GM12878 (cell line): Measurements from ENCODE around the gene RNF32. TPM values are rescaled to one million over a fixed set of nuclear protein-coding genes. Genes with fewer than 3 reads are reported as not detected.

Experiments
- ATAC-seq: fragments of 200-7000 bp; cut with Tn5 transposase; 3 replicates; pipeline ENCODE4 v1.9.1; 2020; ENCODE audit warnings: mild to moderate bottlenecking, moderate library complexity
- BruUV-seq: library from RNA; stranded (reverse); fragments of 400-500 nt; replicated peaks from 2 replicates; lab custom pipeline; 2021; lab: Mats Ljungman, UMichigan
- CTCF ChIA-PET: fragments of 300-600 bp; sonication (Branson Sonifier 250); formaldehyde crosslinking; extraction: SDS; loops from one replicate; lab custom pipeline; 2021; ENCODE audit warnings: inconsistent platforms; lab: Yijun Ruan, JAX
- POLR2A ChIA-PET: fragments of 350-600 bp; formaldehyde crosslinking; extraction: SDS; loops from one replicate; lab custom pipeline; 2021; ENCODE audit warnings: inconsistent platforms; lab: Charles Lee
- RAD21 ChIA-PET: fragments of 300-600 bp; sonication (Branson Sonifier 250); formaldehyde crosslinking; loops from one replicate; lab custom pipeline; 2023; ENCODE audit warnings: antibody characterized with exemption; ENCODE audit not compliant: unreplicated experiment; lab: Charles Lee
- SMC1A ChIA-PET: fragments of 300-600 bp; sonication (Branson Sonifier 250); formaldehyde crosslinking; loops from one replicate; lab custom pipeline; 2023; ENCODE audit not compliant: unreplicated experiment, uncharacterized antibody; lab: Charles Lee
- DNase-seq: peaks from one replicate; pipeline ENCODE4 v3.0.0-alpha.2; 2011; ENCODE audit warnings: low read depth, low spot score
- FAIRE-seq: peaks from 3 replicates; lab custom pipeline; 2011; peaks lifted over from hg19 to GRCh38; lab: Jason Lieb, UNC
- H2AFZ ChIP-seq: 2 replicates; pipeline ENCODE4 v1.6.0; 2011; ENCODE audit warnings: low read depth, low read length, control low read depth; ENCODE audit not compliant: control insufficient read depth
- H3K27ac ChIP-seq: 2 replicates; pipeline ENCODE4 v1.5.1; 2011; ENCODE audit warnings: control low read depth; ENCODE audit not compliant: control insufficient read depth, insufficient read depth
- H3K27me3 ChIP-seq, 2 experiments: replicated peaks in 1 of 2; 2 replicates each; pipeline versions ENCODE4 v1.6.0 to v1.6.1; 2011; ENCODE audit warnings: low read length in 1 of 2; ENCODE audit not compliant: control insufficient read depth in 2 of 2, insufficient read depth in 2 of 2
- H3K36me3 ChIP-seq, 2 experiments: 2 replicates each; pipeline ENCODE4 v1.5.1; 2011; ENCODE audit warnings: low read length in 1 of 2; ENCODE audit not compliant: control insufficient read depth in 2 of 2, insufficient read depth in 2 of 2
- H3K4me1 ChIP-seq: 2 replicates; pipeline ENCODE4 v1.6.1; 2011; ENCODE audit warnings: mild to moderate bottlenecking, low read length, moderate library complexity, mixed read lengths; ENCODE audit not compliant: control insufficient read depth, insufficient read depth
- H3K4me2 ChIP-seq: 2 replicates; pipeline ENCODE4 v1.6.0; 2011; ENCODE audit warnings: control low read depth; ENCODE audit not compliant: control insufficient read depth, insufficient read depth
- H3K4me3 ChIP-seq: fragments of 200-600 bp; sonication (generic); 2 replicates; pipeline ENCODE4 v1.5.1; 2016
- H3K79me2 ChIP-seq: 2 replicates; pipeline ENCODE4 v1.6.0; 2011; ENCODE audit warnings: low read length; ENCODE audit not compliant: control insufficient read depth, insufficient read depth
- H3K9ac ChIP-seq: 2 replicates; pipeline ENCODE4 v1.8.0; 2011; ENCODE audit warnings: low read length, control low read depth, mixed read lengths; ENCODE audit not compliant: control insufficient read depth, insufficient read depth
- H3K9me3 ChIP-seq: replicated peaks from 3 replicates; pipeline ENCODE4 v1.5.1; 2011; ENCODE audit warnings: mild to moderate bottlenecking, low read length; ENCODE audit not compliant: control insufficient read depth, insufficient read depth
- H4K20me1 ChIP-seq: 2 replicates; pipeline ENCODE4 v1.6.0; 2011; ENCODE audit not compliant: control insufficient read depth, insufficient read depth
- CREM ChIP-seq: IDR thresholded peaks from 2 replicates; pipeline ENCODE4 v1.6.1; 2014; ENCODE audit warnings: antibody characterized with exemption, low read depth
- EZH2 ChIP-seq: IDR thresholded peaks from 2 replicates; pipeline ENCODE4 v1.6.1; 2012; ENCODE audit warnings: low read depth, mild to moderate bottlenecking, control low read depth, inconsistent platforms, low read length, borderline replicate concordance; ENCODE audit not compliant: control insufficient read depth
- KAT2A ChIP-seq: conservative IDR thresholded peaks from 2 replicates; pipeline ENCODE4 v1.6.1; 2011; ENCODE audit warnings: low read depth, low read length; ENCODE audit not compliant: control insufficient read depth
- KDM1A ChIP-seq: fragments of 200-600 bp; sonication (generic); IDR thresholded peaks from 2 replicates; pipeline ENCODE4 v1.6.1; 2016; ENCODE audit warnings: borderline replicate concordance
- POU2F2 ChIP-seq: IDR thresholded peaks from 3 replicates; pipeline ENCODE4 v1.6.1; 2011; ENCODE audit warnings: low read depth, mild to moderate bottlenecking, low read length, borderline replicate concordance
- SMAD5 ChIP-seq: IDR thresholded peaks from 2 replicates; pipeline ENCODE4 v1.6.1; 2016; ENCODE audit warnings: antibody characterized with exemption, low read depth
- ZNF24 ChIP-seq: fragments of 450-650 bp; IDR thresholded peaks from 2 replicates; pipeline ENCODE4 v1.6.1; 2017; ENCODE audit warnings: antibody characterized with exemption, mild to moderate bottlenecking
- ZNF622 ChIP-seq: fragments of 450-650 bp; IDR thresholded peaks from 2 replicates; pipeline ENCODE4 v1.6.1; 2017; ENCODE audit warnings: mild to moderate bottlenecking, inconsistent platforms
- WGBS: methylation state at CpG from one replicate; pipeline ENCODE4 v1.1.6; 2016; ENCODE audit warnings: low lambda C conversion rate; ENCODE audit not compliant: insufficient replicate concordance, insufficient coverage; ENCODE audit errors: missing lambda C conversion rate; 5-methylcytosine and 5-hydroxymethylcytosine counted together
- in situ Hi-C: fragments of 300-500 bp; cut with MboI; formaldehyde crosslinking; loops from 9 replicates; pipeline ENCODE4 v1.14.3; 2018; ENCODE audit warnings: mixed read lengths
- intact Hi-C: fragments of 100-400 bp; cut with micrococcal nuclease; formaldehyde crosslinking; loops from one replicate; pipeline ENCODE4 v1.14.2; 2022; ENCODE audit not compliant: unreplicated experiment
- polyA plus RNA-seq, 11 experiments: library from polyadenylated mRNA; depleted of rRNA in 4 of 11; unstranded in 6 of 11; stranded (reverse) in 5 of 11; fragments of >200 nt; fragmentation: Nextera tagmentation in 4 of 11; fragmentation: Illumina TruSeq in 1 of 11; extraction: Ambion mirVana in 4 of 11; extraction: Trizol in 1 of 11; gene quantifications; 1 replicate in 1 of 11; 2 replicates in 10 of 11; pipeline versions ENCODE4 v1.2.1 to v1.2.3, GENCODE V29; 2011 to 2016; ENCODE audit warnings: inconsistent platforms in 2 of 11, missing spikeins in 2 of 11, low read depth in 1 of 11
- total RNA-seq, 4 experiments: library from RNA; depleted of rRNA in 3 of 4; stranded (reverse); fragments of >200 nt in 3 of 4; fragmentation: Illumina TruSeq in 1 of 4; extraction: Trizol in 1 of 4; gene quantifications; 2 replicates each; pipeline versions ENCODE4 v1.2.1 to v1.2.3, GENCODE V29; 2013 to 2021
- TF ChIP-seq, protein P1 (sequence below): fragments of 450-650 bp; IDR thresholded peaks from 2 replicates; pipeline ENCODE4 v1.6.1; 2017; ENCODE audit warnings: antibody characterized with exemption, mild to moderate bottlenecking, moderate library complexity

RNF32 gene
- total and polyA plus RNA-seq, 10 of the 15 experiments (the other 5 are each of a cell fraction or from before 2014, with no cell fraction given): 2.5 to 7.2 (median 3.7) TPM

DNA sequence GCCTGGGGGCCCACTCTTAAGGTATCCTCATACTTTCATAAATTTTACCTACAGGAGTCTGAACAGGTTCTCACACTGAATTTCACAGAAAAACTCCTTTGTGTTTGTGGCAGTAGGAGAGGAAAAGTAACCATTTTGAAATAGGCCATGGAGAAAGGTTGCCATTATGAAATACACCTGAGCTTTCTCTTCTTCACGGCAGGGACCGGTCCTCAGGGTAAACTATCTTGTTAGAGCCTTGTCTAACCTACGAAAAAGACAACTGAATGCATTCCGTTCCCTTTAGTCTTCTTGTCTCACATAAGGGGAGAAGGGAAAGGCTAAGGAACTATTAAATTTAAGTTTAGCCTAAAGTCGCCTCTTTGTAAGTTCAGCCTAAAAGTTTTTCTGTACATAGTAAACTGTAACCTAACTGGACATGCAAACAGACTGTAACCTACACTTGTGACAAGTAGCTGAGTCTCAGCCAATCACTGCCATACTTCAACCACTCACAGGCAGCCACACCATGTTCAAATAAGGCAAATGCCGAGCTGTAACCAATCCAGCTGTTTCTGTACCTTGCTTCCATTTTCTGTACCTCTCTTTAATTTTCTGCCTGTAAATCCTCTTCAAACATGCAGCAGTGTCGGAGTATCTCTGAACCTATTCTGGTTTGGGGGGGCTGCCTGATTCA lies 14.2 kb upstream of the RNF32 start:
- TF ChIP-seq CREM (no peak), KDM1A (no peak), SMAD5 (no peak), ZNF24 (no peak), EZH2 (no peak), POU2F2 (no peak), KAT2A (no peak), ZNF622 (no peak)
- TF ChIP-seq, protein P1, sequence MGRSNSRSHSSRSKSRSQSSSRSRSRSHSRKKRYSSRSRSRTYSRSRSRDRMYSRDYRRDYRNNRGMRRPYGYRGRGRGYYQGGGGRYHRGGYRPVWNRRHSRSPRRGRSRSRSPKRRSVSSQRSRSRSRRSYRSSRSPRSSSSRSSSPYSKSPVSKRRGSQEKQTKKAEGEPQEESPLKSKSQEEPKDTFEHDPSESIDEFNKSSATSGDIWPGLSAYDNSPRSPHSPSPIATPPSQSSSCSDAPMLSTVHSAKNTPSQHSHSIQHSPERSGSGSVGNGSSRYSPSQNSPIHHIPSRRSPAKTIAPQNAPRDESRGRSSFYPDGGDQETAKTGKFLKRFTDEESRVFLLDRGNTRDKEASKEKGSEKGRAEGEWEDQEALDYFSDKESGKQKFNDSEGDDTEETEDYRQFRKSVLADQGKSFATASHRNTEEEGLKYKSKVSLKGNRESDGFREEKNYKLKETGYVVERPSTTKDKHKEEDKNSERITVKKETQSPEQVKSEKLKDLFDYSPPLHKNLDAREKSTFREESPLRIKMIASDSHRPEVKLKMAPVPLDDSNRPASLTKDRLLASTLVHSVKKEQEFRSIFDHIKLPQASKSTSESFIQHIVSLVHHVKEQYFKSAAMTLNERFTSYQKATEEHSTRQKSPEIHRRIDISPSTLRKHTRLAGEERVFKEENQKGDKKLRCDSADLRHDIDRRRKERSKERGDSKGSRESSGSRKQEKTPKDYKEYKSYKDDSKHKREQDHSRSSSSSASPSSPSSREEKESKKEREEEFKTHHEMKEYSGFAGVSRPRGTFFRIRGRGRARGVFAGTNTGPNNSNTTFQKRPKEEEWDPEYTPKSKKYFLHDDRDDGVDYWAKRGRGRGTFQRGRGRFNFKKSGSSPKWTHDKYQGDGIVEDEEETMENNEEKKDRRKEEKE: no peak
- H3K27ac ChIP-seq: no peak overlapping the region
- no peaks in the 10 kb centered on the region for H4K20me1 ChIP-seq
- no peaks in the 10 kb centered on the region for H3K79me2 ChIP-seq
- H3K27me3 ChIP-seq: no peaks in the 10 kb centered on the region
- H3K4me3 ChIP-seq: no peak overlapping the region
- H3K9me3 ChIP-seq: peaks cover 7% of the 10 kb centered on the region; the same call in 2 of the 3 replicates
- RAD21 ChIA-PET: no interaction called here
- CTCF ChIA-PET: interaction anchor here (0.7 kb wide), 1 partner anchor 121 kb away, joined by 3 read pairs; no protein-coding TSS in a partner anchor
- H3K36me3 ChIP-seq: no peaks in the 10 kb centered on the region
- SMC1A ChIA-PET: no interaction called here
- ATAC-seq (no peak), FAIRE-seq (no peak), DNase-seq (no peak)
- no peaks in the 10 kb centered on the region for H3K4me1 ChIP-seq
- no peak overlapping the region for H2AFZ ChIP-seq
- in situ Hi-C loops (no loop called here), intact Hi-C loops (no loop called here)
- H3K4me2 ChIP-seq: no peak overlapping the region
- H3K9ac ChIP-seq: no peak overlapping the region
- POLR2A ChIA-PET: interaction anchor here (0.7 kb wide), 1 partner anchor 325 kb away, joined by 6 read pairs; no protein-coding TSS in a partner anchor
- no TSS peak for BruUV-seq
- 57% methylated on average over 7 of the region's 7 CpGs for WGBS
